ENCODE measurements around the gene PIN1.
"Not testable (repeated sequence)": the region's sequence is repeated elsewhere in the genome, so short reads cannot be mapped to it uniquely, and the experiment has no call there.

Gene PIN1

DNA sequence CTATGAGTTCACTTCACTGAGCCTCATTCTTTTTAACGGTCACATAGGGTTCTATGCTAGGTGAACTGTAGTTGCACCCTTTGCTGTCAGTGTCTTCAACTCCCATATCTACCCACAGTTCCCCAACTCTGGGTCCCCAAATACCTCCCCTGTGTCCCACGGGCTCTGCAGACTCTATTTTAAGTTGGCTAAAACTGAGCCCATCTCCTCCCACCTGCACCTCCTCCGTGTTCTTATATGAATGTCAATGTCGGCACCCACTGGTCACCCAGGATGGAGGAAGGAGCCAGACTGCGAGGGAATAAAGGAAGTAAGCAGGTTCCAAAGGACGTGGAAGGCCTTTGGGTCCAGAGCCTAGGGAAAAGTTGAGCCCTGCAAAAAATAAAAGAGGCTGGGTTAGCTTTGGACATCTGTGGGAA lies 802 bp upstream of the PIN1 start:
- no peak for DNase-seq
- TF ChIP-seq GATA1 (IDR thresholded peaks at IDR 0.05; ENCODE audit: low read depth, low read length): no peak

DNA sequence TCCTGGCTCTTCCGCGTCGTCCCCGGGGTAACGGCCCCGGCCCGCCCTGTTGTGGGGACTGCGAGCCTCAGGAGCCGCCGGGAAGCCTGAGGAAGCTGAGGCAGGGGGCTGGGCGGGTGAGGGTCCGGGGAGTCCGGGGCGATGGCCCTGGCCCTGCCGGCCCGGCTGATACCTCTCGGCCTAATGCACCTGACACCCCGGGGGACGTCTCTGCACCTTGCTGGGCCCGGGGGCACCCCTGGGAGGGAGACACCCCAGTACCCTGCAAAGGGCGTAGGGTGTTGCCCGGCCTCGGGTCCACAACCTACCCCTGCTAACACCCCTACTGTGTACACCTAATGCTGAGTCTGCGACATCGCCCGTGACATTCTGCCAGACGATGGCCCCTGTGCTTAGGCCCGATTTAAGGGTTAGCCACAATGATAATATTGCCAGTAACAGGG lies 410 bp downstream of the PIN1 start:
- TF ChIP-seq POLR2A (IDR thresholded peaks at IDR 0.05; ENCODE audit: low read length): no peak
- no peak for TF ChIP-seq GATA1 (IDR thresholded peaks at IDR 0.05; ENCODE audit: low read depth, low read length)
- peak in 1 of 2 experiments; percentile 45 for DNase-seq

- no peak for TF ChIP-seq GATA1 (IDR thresholded peaks at IDR 0.05; ENCODE audit: low read depth, low read length)
- DNase-seq: peak; percentile 62 to 65
These were observed 903 bp downstream of the PIN1 start for GRCh38 chr19:9836021-9836420.

DNA sequence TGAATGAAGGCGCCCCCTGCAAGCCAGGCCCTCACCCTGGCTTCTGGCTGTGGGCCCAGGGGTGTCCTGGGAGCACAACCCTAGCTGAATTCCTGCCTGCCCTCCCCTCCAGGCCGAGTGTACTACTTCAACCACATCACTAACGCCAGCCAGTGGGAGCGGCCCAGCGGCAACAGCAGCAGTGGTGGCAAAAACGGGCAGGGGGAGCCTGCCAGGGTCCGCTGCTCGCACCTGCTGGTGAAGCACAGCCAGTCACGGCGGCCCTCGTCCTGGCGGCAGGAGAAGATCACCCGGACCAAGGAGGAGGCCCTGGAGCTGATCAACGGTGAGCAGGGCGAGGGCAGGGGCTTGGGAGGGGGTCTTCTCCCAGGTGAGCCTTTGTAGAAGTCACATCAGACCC lies 3.2 kb downstream of the PIN1 start:
- no peak for TF ChIP-seq GATA1 (IDR thresholded peaks at IDR 0.05; ENCODE audit: low read depth, low read length)
- TF ChIP-seq POLR2A (IDR thresholded peaks at IDR 0.05; ENCODE audit: low read length): no peak
- DNase-seq: no peak

DNA sequence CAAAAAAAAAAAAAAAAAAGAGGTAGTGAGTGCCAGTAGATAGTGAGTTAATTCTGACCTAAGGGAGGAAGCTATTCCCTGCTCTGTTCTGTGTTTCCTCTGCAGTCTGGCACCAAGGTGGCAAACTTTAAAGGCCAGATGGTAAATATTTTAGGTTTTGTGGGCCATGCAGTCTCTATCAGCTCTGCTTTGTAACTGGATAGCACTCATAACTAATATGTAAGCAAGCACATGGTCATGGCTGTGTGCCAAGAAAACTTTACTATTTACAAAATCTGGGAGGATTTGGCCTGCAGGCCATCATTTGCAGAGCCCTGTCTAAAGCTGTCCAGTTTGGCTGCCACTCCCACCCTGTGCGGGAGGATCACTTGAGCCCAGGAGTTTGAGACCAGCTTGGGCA lies 4.3 kb downstream of the PIN1 start:
- no peak for DNase-seq
- no peak for TF ChIP-seq POLR2A (IDR thresholded peaks at IDR 0.05; ENCODE audit: low read length)
- TF ChIP-seq GATA1 (IDR thresholded peaks at IDR 0.05; ENCODE audit: low read depth, low read length): no peak

GRCh38 chr19:9842834-9843625 lies 7.9 kb downstream of the PIN1 start:
- no peak for DNase-seq
- TF ChIP-seq POLR2A (IDR thresholded peaks at IDR 0.05; ENCODE audit: low read length): no peak
- TF ChIP-seq GATA1 (IDR thresholded peaks at IDR 0.05; ENCODE audit: low read depth, low read length): no peak

DNA sequence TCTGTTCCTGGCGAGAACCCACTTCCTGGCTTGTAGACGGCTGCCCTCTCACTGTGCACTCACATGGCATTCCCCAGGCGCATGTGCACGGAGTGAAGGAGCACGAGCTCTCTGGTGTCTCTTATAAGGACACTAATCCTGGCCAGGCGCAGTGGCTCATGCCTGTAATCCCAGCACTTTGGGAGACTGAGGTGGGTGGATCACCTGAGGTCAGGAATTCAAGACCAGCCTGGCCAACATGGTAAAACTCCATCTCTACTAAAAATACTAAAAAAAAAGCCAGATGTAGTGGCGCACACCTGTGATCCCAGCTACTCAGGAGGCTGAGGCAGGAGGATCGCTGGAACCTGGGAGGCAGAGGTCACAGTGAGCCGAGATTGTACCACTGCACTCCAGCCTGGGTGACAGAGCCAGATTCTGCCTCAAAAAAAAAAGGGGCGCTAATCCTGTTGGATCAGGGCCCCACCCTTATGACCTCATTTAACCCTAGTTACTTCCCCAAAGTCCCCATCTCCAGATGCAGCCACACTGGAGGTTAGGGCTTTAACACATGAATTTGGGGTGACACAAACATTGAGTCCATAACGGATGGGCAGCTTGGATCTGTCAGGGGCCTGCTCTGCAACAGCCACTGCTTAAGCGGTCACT lies 8.6 kb downstream of the PIN1 start:
- not testable (repeated sequence) for DNase-seq

- DNase-seq: peak; percentile 35 to 49
These were observed 12.1 kb downstream of the PIN1 start for GRCh38 chr19:9847087-9847671.

DNA sequence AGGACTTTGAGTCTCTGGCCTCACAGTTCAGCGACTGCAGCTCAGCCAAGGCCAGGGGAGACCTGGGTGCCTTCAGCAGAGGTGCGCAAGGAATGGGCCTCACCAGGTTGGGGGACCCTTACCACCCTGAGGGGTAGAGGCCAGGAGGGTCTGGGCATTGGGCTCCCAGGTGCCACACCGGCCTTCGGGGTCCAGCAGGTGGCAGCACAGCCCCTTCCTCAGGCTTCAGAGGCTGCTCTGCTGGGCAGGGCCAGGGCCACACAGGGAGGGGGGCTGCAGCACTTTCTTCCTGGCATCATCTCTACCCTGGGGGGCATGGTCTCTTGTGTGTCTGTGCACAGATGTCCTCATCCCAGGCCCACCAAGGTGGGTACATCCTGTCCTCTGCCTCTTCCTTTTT lies 12.9 kb downstream of the PIN1 start:
- TF ChIP-seq GATA1 (IDR thresholded peaks at IDR 0.05; ENCODE audit: low read depth, low read length) (no peak), POLR2A (IDR thresholded peaks at IDR 0.05; ENCODE audit: low read length) (no peak)
- no peak for DNase-seq

More at GRCh38 chr19:9847087-9847671, 12.1 kb downstream of the PIN1 start:
- no peak for TF ChIP-seq GATA1 (IDR thresholded peaks at IDR 0.05; ENCODE audit: low read depth, low read length)
- TF ChIP-seq POLR2A (IDR thresholded peaks at IDR 0.05; ENCODE audit: low read length): no peak

DNA sequence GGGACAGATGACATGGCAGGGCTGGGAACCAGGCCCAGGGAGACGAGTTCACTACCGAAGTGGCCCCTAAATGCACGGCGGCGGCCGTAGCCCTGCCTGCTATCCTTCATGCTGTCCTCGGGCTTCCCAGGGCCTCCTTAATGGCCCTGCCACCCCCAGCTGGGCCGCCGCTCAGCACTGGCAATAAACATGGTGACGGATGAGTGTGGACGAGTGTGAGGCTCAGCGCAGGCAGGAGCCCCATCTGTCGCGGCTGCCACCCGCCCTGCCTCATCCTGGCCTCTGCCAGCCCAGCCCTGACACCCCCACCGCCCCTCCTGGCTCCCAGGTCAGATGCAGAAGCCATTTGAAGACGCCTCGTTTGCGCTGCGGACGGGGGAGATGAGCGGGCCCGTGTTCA lies 13.6 kb downstream of the PIN1 start:
- no peak for DNase-seq
- TF ChIP-seq GATA1 (IDR thresholded peaks at IDR 0.05; ENCODE audit: low read depth, low read length) (no peak), POLR2A (IDR thresholded peaks at IDR 0.05; ENCODE audit: low read length) (no peak)

- DNase-seq: no peak
- TF ChIP-seq POLR2A (IDR thresholded peaks at IDR 0.05; ENCODE audit: low read length): no peak
- no peak for TF ChIP-seq GATA1 (IDR thresholded peaks at IDR 0.05; ENCODE audit: low read depth, low read length)
These were observed 14.7 kb downstream of the PIN1 start for GRCh38 chr19:9849791-9850190.

GRCh38 chr19:9850235-9850959 lies 15.3 kb downstream of the PIN1 start:
- TF ChIP-seq GATA1 (IDR thresholded peaks at IDR 0.05; ENCODE audit: low read depth, low read length) (no peak), POLR2A (IDR thresholded peaks at IDR 0.05; ENCODE audit: low read length) (no peak)
- DNase-seq: no peak

GRCh38 chr19:9854282-9854846 lies 19.2 kb downstream of the PIN1 start:
- TF ChIP-seq GATA1 (IDR thresholded peaks at IDR 0.05; ENCODE audit: low read depth, low read length) (no peak), POLR2A (IDR thresholded peaks at IDR 0.05; ENCODE audit: low read length) (no peak)

DNA sequence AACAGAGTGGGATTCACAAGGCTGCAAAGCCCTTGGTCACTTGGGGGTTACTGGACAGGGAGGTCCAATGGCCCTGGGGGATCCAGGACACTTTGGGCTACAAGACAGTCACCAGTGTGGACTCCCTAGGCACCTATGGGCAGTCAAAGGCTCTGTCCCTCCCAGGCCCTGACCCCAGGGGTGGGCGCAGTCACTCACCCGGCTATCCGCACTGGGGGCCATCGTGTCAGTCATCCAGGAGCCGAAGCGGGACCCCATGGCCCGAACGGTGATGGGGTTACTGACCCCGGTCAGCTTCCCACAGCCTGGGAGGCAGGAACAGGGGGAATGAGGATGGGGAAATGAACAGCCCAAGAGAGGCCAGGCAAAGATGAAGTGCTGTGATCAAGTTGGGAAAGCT lies 21.5 kb downstream of the PIN1 start:
- no peak for DNase-seq
- no peak for TF ChIP-seq GATA1 (IDR thresholded peaks at IDR 0.05; ENCODE audit: low read depth, low read length)
- no peak for TF ChIP-seq POLR2A (IDR thresholded peaks at IDR 0.05; ENCODE audit: low read length)

More at GRCh38 chr19:9854282-9854846, 19.2 kb downstream of the PIN1 start:
- DNase-seq: no peak
